Measurements from ENCODE around the gene LRMDA. TPM values are rescaled to one million over a fixed set of nuclear protein-coding genes. Genes with fewer than 3 reads are reported as not detected.

LRMDA gene
- total and polyA plus RNA-seq, 4 experiments from 2014 or later: not detected

GRCh38 chr10:75592791-75593643, 161.6 kb downstream of the LRMDA start:
- Mint-ChIP-seq H3K36me3 (peaks cover 0 to 4% of the 10 kb centered on the region in 2 donors), H3K9me3 (peaks cover 0 to 5% (median 0%) of the 10 kb centered on the region in 8 donors), H3K4me3 (no peak overlapping the region), H3K27ac (no peak overlapping the region), H3K4me1 (no peaks in the 10 kb centered on the region), H3K27me3 (peaks cover 3 to 4% of the 10 kb centered on the region in 2 donors)
- Histone ChIP-seq H3K4me3 (ENCODE audit: low read length in 2 of 2) (no peak overlapping the region), H3K36me3 (ENCODE audit: insufficient read depth, low read length) (no peaks in the 10 kb centered on the region), H3K9me3 (ENCODE audit: control insufficient read depth in 1 of 2, low read length in 2 of 2) (no peaks in the 10 kb centered on the region), H3K27me3 (ENCODE audit: insufficient read depth, low read length) (no peaks in the 10 kb centered on the region), H3K4me1 (ENCODE audit: insufficient read depth, low read length) (no peaks in the 10 kb centered on the region), H3K27ac (ENCODE audit: low read depth, low read length) (no peak overlapping the region)
- ChIA-PET POLR2A (ENCODE audit: partially characterized antibody) (no interaction called here), CTCF (ENCODE audit: partially characterized antibody) (no interaction called here)
- DNase-seq: no peak
- intact Hi-C loops (cut with micrococcal nuclease): no loop called here

- no peak overlapping the region for H3K27ac ChIP-seq (ENCODE audit: low read depth, low read length)
- DNase-seq: no peak
- Mint-ChIP-seq H3K4me1 (no peaks in the 10 kb centered on the region), H3K27ac (no peak overlapping the region), H3K9me3 (peaks cover 0 to 5% (median 0%) of the 10 kb centered on the region in 8 donors), H3K27me3 (peaks cover 3 to 4% of the 10 kb centered on the region in 2 donors), H3K36me3 (peaks cover 0 to 4% of the 10 kb centered on the region in 2 donors), H3K4me3 (no peak overlapping the region)
- no peaks in the 10 kb centered on the region for H3K4me1 ChIP-seq (ENCODE audit: insufficient read depth, low read length)
- H3K36me3 ChIP-seq (ENCODE audit: insufficient read depth, low read length): no peaks in the 10 kb centered on the region
- no peaks in the 10 kb centered on the region for H3K27me3 ChIP-seq (ENCODE audit: insufficient read depth, low read length)
- intact Hi-C loops (cut with micrococcal nuclease): no loop called here
- ChIA-PET CTCF (ENCODE audit: partially characterized antibody) (no interaction called here), POLR2A (ENCODE audit: partially characterized antibody) (no interaction called here)
- H3K9me3 ChIP-seq (ENCODE audit: control insufficient read depth in 1 of 2, low read length in 2 of 2): no peaks in the 10 kb centered on the region
- no peak overlapping the region for H3K4me3 ChIP-seq (ENCODE audit: low read length in 2 of 2)
Measured at GRCh38 chr10:75593692-75594556, 162.5 kb downstream of the LRMDA start.

GRCh38 chr10:75596930-75597620, 165.7 kb downstream of the LRMDA start:
- Histone ChIP-seq H3K27ac (ENCODE audit: low read depth, low read length) (no peak overlapping the region), H3K9me3 (ENCODE audit: control insufficient read depth in 1 of 2, low read length in 2 of 2) (no peaks in the 10 kb centered on the region), H3K36me3 (ENCODE audit: insufficient read depth, low read length) (no peaks in the 10 kb centered on the region), H3K4me1 (ENCODE audit: insufficient read depth, low read length) (no peaks in the 10 kb centered on the region), H3K4me3 (ENCODE audit: low read length in 2 of 2) (no peak overlapping the region), H3K27me3 (ENCODE audit: insufficient read depth, low read length) (no peaks in the 10 kb centered on the region)
- no peak overlapping the region for H3K4me3 Mint-ChIP-seq
- H3K27ac Mint-ChIP-seq: no peak overlapping the region
- no peak for DNase-seq
- no peaks in the 10 kb centered on the region for H3K36me3 Mint-ChIP-seq
- intact Hi-C loops (cut with micrococcal nuclease): no loop called here
- H3K9me3 Mint-ChIP-seq: no peaks in the 10 kb centered on the region
- ChIA-PET POLR2A (ENCODE audit: partially characterized antibody) (no interaction called here), CTCF (ENCODE audit: partially characterized antibody) (interaction anchor here (0.8 kb wide), 1 partner anchor 10 kb away, joined by 3 read pairs; no protein-coding TSS in a partner anchor)
- no peaks in the 10 kb centered on the region for H3K4me1 Mint-ChIP-seq
- peaks cover 2% of the 10 kb centered on the region in 2 donors for H3K27me3 Mint-ChIP-seq

GRCh38 chr10:75597773-75598440, 166.5 kb downstream of the LRMDA start:
- CTCF ChIA-PET (ENCODE audit: partially characterized antibody): interaction anchor here (0.8 kb wide), 1 partner anchor 9 kb away, joined by 3 read pairs; no protein-coding TSS in a partner anchor
- H3K9me3 ChIP-seq (ENCODE audit: control insufficient read depth in 1 of 2, low read length in 2 of 2): no peaks in the 10 kb centered on the region
- no peaks in the 10 kb centered on the region for H3K4me1 Mint-ChIP-seq
- intact Hi-C loops (cut with micrococcal nuclease): no loop called here
- peaks cover 0 to 1% (median 0%) of the 10 kb centered on the region in 8 donors for H3K9me3 Mint-ChIP-seq
- H3K4me1 ChIP-seq (ENCODE audit: insufficient read depth, low read length): no peaks in the 10 kb centered on the region
- no peak overlapping the region for H3K27ac ChIP-seq (ENCODE audit: low read depth, low read length)
- DNase-seq: no peak
- POLR2A ChIA-PET (ENCODE audit: partially characterized antibody): no interaction called here
- no peaks in the 10 kb centered on the region for H3K36me3 Mint-ChIP-seq
- H3K27me3 Mint-ChIP-seq: no peaks in the 10 kb centered on the region
- H3K36me3 ChIP-seq (ENCODE audit: insufficient read depth, low read length): no peaks in the 10 kb centered on the region
- H3K4me3 ChIP-seq (ENCODE audit: low read length in 2 of 2): no peak overlapping the region
- no peak overlapping the region for H3K4me3 Mint-ChIP-seq
- no peaks in the 10 kb centered on the region for H3K27me3 ChIP-seq (ENCODE audit: insufficient read depth, low read length)
- no peak overlapping the region for H3K27ac Mint-ChIP-seq

GRCh38 chr10:75598998-75599397, 167.6 kb downstream of the LRMDA start:
- ChIA-PET CTCF (ENCODE audit: partially characterized antibody) (no interaction called here), POLR2A (ENCODE audit: partially characterized antibody) (no interaction called here)
- Histone ChIP-seq H3K27me3 (ENCODE audit: insufficient read depth, low read length) (no peaks in the 10 kb centered on the region), H3K4me1 (ENCODE audit: insufficient read depth, low read length) (no peaks in the 10 kb centered on the region), H3K9me3 (ENCODE audit: control insufficient read depth in 1 of 2, low read length in 2 of 2) (no peaks in the 10 kb centered on the region), H3K4me3 (ENCODE audit: low read length in 2 of 2) (no peak overlapping the region), H3K27ac (ENCODE audit: low read depth, low read length) (no peak overlapping the region), H3K36me3 (ENCODE audit: insufficient read depth, low read length) (no peaks in the 10 kb centered on the region)
- H3K36me3 Mint-ChIP-seq: no peaks in the 10 kb centered on the region
- no peak for DNase-seq
- H3K4me3 Mint-ChIP-seq: no peak overlapping the region
- H3K4me1 Mint-ChIP-seq: no peaks in the 10 kb centered on the region
- no peaks in the 10 kb centered on the region for H3K27me3 Mint-ChIP-seq
- intact Hi-C loops (cut with micrococcal nuclease): no loop called here
- H3K9me3 Mint-ChIP-seq: peaks cover 0 to 1% (median 0%) of the 10 kb centered on the region in 8 donors
- H3K27ac Mint-ChIP-seq: no peak overlapping the region

GRCh38 chr10:75599875-75600648, 168.6 kb downstream of the LRMDA start:
- H3K4me3 ChIP-seq (ENCODE audit: low read length in 2 of 2): no peak overlapping the region
- H3K36me3 Mint-ChIP-seq: no peaks in the 10 kb centered on the region
- H3K4me1 ChIP-seq (ENCODE audit: insufficient read depth, low read length): no peaks in the 10 kb centered on the region
- POLR2A ChIA-PET (ENCODE audit: partially characterized antibody): no interaction called here
- CTCF ChIA-PET (ENCODE audit: partially characterized antibody): no interaction called here
- no peak overlapping the region for H3K27ac ChIP-seq (ENCODE audit: low read depth, low read length)
- H3K27me3 ChIP-seq (ENCODE audit: insufficient read depth, low read length): no peaks in the 10 kb centered on the region
- peaks cover 0 to 1% (median 0%) of the 10 kb centered on the region in 8 donors for H3K9me3 Mint-ChIP-seq
- no peak for DNase-seq
- H3K27me3 Mint-ChIP-seq: peaks cover under 1 to 2% of the 10 kb centered on the region in 2 donors
- no peaks in the 10 kb centered on the region for H3K4me1 Mint-ChIP-seq
- no peak overlapping the region for H3K27ac Mint-ChIP-seq
- H3K36me3 ChIP-seq (ENCODE audit: insufficient read depth, low read length): no peaks in the 10 kb centered on the region
- no peak overlapping the region for H3K4me3 Mint-ChIP-seq
- no peaks in the 10 kb centered on the region for H3K9me3 ChIP-seq (ENCODE audit: control insufficient read depth in 1 of 2, low read length in 2 of 2)
- intact Hi-C loops (cut with micrococcal nuclease): no loop called here
